Measurements from ENCODE around the gene GAP43. TPM values are rescaled to one million over a fixed set of nuclear protein-coding genes. Genes with fewer than 3 reads are reported as not detected.

GAP43 gene
- total RNA-seq, 1 donor from 2014 or later: 17.4 TPM

DNA sequence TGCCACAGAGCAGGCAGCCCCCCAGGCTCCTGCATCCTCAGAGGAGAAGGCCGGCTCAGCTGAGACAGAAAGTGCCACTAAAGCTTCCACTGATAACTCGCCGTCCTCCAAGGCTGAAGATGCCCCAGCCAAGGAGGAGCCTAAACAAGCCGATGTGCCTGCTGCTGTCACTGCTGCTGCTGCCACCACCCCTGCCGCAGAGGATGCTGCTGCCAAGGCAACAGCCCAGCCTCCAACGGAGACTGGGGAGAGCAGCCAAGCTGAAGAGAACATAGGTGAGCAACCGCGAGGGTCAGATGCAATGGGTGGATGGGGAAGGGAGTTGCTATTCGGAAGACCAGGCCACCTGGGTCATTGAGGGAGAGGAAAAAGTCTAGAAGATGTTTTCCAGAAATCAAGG lies 53.0 kb downstream of the GAP43 start:
- Histone ChIP-seq H3K4me2 (ENCODE audit: low read length) (no peak overlapping the region), H3K9ac (ENCODE audit: low read length) (no peak overlapping the region), H3K27ac (ENCODE audit: low read depth, low read length) (no peak overlapping the region), H3K36me3 (ENCODE audit: insufficient read depth, low read length) (no peaks in the 10 kb centered on the region), H3K79me2 (ENCODE audit: insufficient read depth, low read length) (no peaks in the 10 kb centered on the region), H4K20me1 (ENCODE audit: insufficient read depth, low read length) (no peaks in the 10 kb centered on the region), H2AFZ (ENCODE audit: low read depth, low read length) (no peak overlapping the region), H3K27me3 (ENCODE audit: insufficient read depth, low read length) (no peaks in the 10 kb centered on the region), H3K4me3 (ENCODE audit: insufficient read depth, low read depth, low read length) (no peak overlapping the region), H3K4me1 (ENCODE audit: insufficient read depth, low read length) (no peaks in the 10 kb centered on the region), H3K9me3 (ENCODE audit: insufficient read depth, low read depth, low read length) (no peaks in the 10 kb centered on the region)
- H3K27ac Mint-ChIP-seq (ENCODE audit: unreplicated experiment): peak overlapping the region; percentile 66
- H3K4me1 Mint-ChIP-seq (ENCODE audit: low read depth, unreplicated experiment): peaks cover 13% of the 10 kb centered on the region
- no peak for FAIRE-seq
- H3K4me3 Mint-ChIP-seq (ENCODE audit: unreplicated experiment): no peak overlapping the region
- H3K27me3 Mint-ChIP-seq (ENCODE audit: low read depth, unreplicated experiment): no peaks in the 10 kb centered on the region
- H3K36me3 Mint-ChIP-seq (ENCODE audit: low read depth, unreplicated experiment): no peaks in the 10 kb centered on the region
- DNase-seq (ENCODE audit: low read depth): no peak
- TF ChIP-seq, protein P1, sequence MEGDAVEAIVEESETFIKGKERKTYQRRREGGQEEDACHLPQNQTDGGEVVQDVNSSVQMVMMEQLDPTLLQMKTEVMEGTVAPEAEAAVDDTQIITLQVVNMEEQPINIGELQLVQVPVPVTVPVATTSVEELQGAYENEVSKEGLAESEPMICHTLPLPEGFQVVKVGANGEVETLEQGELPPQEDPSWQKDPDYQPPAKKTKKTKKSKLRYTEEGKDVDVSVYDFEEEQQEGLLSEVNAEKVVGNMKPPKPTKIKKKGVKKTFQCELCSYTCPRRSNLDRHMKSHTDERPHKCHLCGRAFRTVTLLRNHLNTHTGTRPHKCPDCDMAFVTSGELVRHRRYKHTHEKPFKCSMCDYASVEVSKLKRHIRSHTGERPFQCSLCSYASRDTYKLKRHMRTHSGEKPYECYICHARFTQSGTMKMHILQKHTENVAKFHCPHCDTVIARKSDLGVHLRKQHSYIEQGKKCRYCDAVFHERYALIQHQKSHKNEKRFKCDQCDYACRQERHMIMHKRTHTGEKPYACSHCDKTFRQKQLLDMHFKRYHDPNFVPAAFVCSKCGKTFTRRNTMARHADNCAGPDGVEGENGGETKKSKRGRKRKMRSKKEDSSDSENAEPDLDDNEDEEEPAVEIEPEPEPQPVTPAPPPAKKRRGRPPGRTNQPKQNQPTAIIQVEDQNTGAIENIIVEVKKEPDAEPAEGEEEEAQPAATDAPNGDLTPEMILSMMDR (IDR thresholded peaks at IDR 0.05; ENCODE audit: insufficient read depth, low read depth, low read length): no peak
- TF ChIP-seq EZH2 (IDR thresholded peaks at IDR 0.05; ENCODE audit: insufficient read depth, low read length): no peak
- no peaks in the 10 kb centered on the region for H3K9me3 Mint-ChIP-seq (ENCODE audit: unreplicated experiment)

DNA sequence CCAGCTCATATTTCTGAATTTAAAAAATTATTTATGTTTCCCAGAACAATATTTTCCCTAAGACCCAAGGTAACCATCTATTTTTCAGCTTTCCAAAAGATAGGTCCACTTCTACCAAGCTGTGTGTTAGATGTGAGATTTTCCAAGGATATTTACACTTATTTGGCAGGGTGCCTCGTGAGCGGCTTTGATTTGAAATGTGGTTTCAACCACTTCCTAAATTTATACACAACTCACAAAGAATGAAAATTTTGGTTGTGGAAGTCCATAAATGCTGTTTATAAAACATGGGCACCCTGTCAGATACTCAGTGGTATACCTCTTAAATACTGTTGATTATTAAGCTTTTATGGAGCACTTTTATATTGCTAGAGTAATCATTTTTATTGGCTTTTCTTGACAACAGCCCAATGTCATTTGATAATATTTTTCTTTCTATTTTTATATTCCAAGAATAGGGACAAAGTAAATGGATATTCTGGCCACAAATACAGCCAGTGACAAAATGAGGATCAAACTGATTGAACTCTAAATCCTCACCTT lies 57.6 kb downstream of the GAP43 start:
- H3K4me1 ChIP-seq (ENCODE audit: insufficient read depth, low read length): no peaks in the 10 kb centered on the region
- Mint-ChIP-seq H3K4me1 (ENCODE audit: low read depth, unreplicated experiment) (no peaks in the 10 kb centered on the region), H3K9me3 (ENCODE audit: unreplicated experiment) (no peaks in the 10 kb centered on the region), H3K36me3 (ENCODE audit: low read depth, unreplicated experiment) (no peaks in the 10 kb centered on the region), H3K27ac (ENCODE audit: unreplicated experiment) (no peak overlapping the region), H3K4me3 (ENCODE audit: unreplicated experiment) (no peak overlapping the region), H3K27me3 (ENCODE audit: low read depth, unreplicated experiment) (no peaks in the 10 kb centered on the region)
- no peak overlapping the region for H2AFZ ChIP-seq (ENCODE audit: low read depth, low read length)
- H3K4me2 ChIP-seq (ENCODE audit: low read length): no peak overlapping the region
- H3K4me3 ChIP-seq (ENCODE audit: insufficient read depth, low read depth, low read length): no peak overlapping the region
- TF ChIP-seq, protein P1 (IDR thresholded peaks at IDR 0.05; ENCODE audit: insufficient read depth, low read depth, low read length): no peak
- no peak for TF ChIP-seq EZH2 (IDR thresholded peaks at IDR 0.05; ENCODE audit: insufficient read depth, low read length)
- FAIRE-seq (no peak), DNase-seq (ENCODE audit: low read depth) (peak; percentile 53)
- H3K79me2 ChIP-seq (ENCODE audit: insufficient read depth, low read length): no peaks in the 10 kb centered on the region
- no peak overlapping the region for H3K27ac ChIP-seq (ENCODE audit: low read depth, low read length)
- no peak overlapping the region for H3K9ac ChIP-seq (ENCODE audit: low read length)
- H4K20me1 ChIP-seq (ENCODE audit: insufficient read depth, low read length): no peaks in the 10 kb centered on the region
- H3K36me3 ChIP-seq (ENCODE audit: insufficient read depth, low read length): no peaks in the 10 kb centered on the region
- H3K9me3 ChIP-seq (ENCODE audit: insufficient read depth, low read depth, low read length): no peaks in the 10 kb centered on the region
- no peaks in the 10 kb centered on the region for H3K27me3 ChIP-seq (ENCODE audit: insufficient read depth, low read length)

DNA sequence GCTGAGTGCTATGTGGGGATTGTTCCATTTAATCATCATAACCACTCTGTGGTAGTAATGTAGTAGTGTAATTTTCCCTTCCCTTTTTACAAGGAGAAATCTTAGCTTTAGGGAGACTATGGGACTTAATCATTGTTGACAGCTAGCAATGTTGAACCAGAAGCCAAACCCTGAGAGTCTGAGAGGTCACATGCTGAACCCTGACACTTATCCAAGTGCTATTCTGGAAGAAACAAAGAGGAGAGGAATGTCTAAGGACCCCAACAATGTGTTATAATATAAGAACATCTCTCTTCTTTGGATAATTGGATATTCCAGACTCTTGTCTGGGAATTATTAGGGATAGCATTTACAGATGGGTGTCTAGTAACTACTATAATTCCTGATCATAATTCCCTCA lies 58.4 kb downstream of the GAP43 start:
- H3K36me3 Mint-ChIP-seq (ENCODE audit: low read depth, unreplicated experiment): no peaks in the 10 kb centered on the region
- no peak overlapping the region for H3K4me2 ChIP-seq (ENCODE audit: low read length)
- TF ChIP-seq, protein P1 (IDR thresholded peaks at IDR 0.05; ENCODE audit: insufficient read depth, low read depth, low read length): no peak
- TF ChIP-seq EZH2 (IDR thresholded peaks at IDR 0.05; ENCODE audit: insufficient read depth, low read length): no peak
- H3K4me1 ChIP-seq (ENCODE audit: insufficient read depth, low read length): no peaks in the 10 kb centered on the region
- no peaks in the 10 kb centered on the region for H3K9me3 ChIP-seq (ENCODE audit: insufficient read depth, low read depth, low read length)
- no peaks in the 10 kb centered on the region for H3K27me3 ChIP-seq (ENCODE audit: insufficient read depth, low read length)
- no peaks in the 10 kb centered on the region for H3K4me1 Mint-ChIP-seq (ENCODE audit: low read depth, unreplicated experiment)
- H3K9ac ChIP-seq (ENCODE audit: low read length): no peak overlapping the region
- no peak overlapping the region for H3K4me3 Mint-ChIP-seq (ENCODE audit: unreplicated experiment)
- H3K27ac ChIP-seq (ENCODE audit: low read depth, low read length): no peak overlapping the region
- H4K20me1 ChIP-seq (ENCODE audit: insufficient read depth, low read length): no peaks in the 10 kb centered on the region
- H3K4me3 ChIP-seq (ENCODE audit: insufficient read depth, low read depth, low read length): no peak overlapping the region
- no peaks in the 10 kb centered on the region for H3K79me2 ChIP-seq (ENCODE audit: insufficient read depth, low read length)
- no peak overlapping the region for H3K27ac Mint-ChIP-seq (ENCODE audit: unreplicated experiment)
- no peak overlapping the region for H2AFZ ChIP-seq (ENCODE audit: low read depth, low read length)
- DNase-seq (ENCODE audit: low read depth) (no peak), FAIRE-seq (no peak)
- H3K9me3 Mint-ChIP-seq (ENCODE audit: unreplicated experiment): no peaks in the 10 kb centered on the region
- H3K36me3 ChIP-seq (ENCODE audit: insufficient read depth, low read length): no peaks in the 10 kb centered on the region
- H3K27me3 Mint-ChIP-seq (ENCODE audit: low read depth, unreplicated experiment): no peaks in the 10 kb centered on the region

Data from astrocyte (in vitro differentiated cells and primary cell).